Measurements from ENCODE around the gene RCSD1.

The RCSD1 gene

DNA sequence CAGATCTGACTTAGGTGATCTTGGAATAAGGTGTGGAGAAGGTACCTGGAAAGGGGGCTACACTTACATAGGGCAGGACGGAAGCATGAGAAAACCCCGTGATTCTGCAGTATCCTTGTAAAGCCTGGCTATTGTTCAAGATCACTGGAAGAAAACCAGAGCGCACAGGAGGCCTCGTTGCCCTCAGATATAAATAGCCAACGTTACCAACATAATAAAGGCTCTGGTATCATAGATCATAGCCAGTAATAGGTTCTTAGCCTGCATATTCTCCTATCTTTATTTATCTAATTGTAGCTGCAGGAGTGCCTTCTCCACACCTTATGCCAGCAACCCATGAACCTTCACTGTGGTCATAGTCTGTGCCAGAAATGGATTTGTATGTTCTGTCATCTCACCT, 55.8 kb downstream of the RCSD1 start:
- Histone ChIP-seq H3K4me1 (ENCODE audit: insufficient read depth, low read length) (peaks cover 5% of the 10 kb centered on the region; the same call in 1 of the 2 replicates), H3K9ac (ENCODE audit: low read depth, low read length) (no peak overlapping the region), H3K27me3 (ENCODE audit: insufficient read depth, low read length) (no peaks in the 10 kb centered on the region), H3K9me3 (ENCODE audit: insufficient read depth, low read depth, low read length) (no peaks in the 10 kb centered on the region), H3K4me3 (ENCODE audit: low read length) (no peak overlapping the region), H3K36me3 (ENCODE audit: insufficient read depth, low read depth, low read length) (no peaks in the 10 kb centered on the region), H3K27ac (ENCODE audit: low read length) (no peak overlapping the region)

DNA sequence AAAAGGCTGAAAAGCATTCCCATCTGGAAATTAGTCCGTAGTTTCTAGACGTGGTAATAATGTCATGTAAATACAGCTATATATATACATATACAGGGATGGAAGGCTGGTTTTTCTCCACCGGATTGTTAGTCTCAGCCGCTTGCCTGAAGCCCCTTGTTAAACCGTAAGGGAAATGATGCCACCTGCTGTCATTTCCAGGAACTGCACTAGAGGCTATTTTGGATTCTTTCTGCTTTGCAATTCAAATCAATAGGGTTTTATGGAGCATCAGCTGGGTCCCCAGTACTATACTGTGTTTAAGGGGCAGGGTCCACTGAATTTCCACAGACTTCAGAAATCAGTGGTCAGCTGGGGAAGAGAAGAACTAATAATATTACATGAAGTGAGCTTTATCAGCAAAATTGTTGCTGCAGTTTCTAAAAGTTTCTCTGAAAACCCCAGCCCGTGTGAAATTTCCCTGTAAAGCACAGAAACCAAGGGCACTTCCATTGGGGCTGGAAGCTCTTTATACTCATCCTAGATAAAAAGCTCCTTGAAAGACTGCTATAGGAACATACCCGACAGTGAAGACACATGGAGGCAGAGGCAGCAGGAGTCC, 58.0 kb downstream of the RCSD1 start:
- Histone ChIP-seq H3K36me3 (ENCODE audit: insufficient read depth, low read depth, low read length) (no peaks in the 10 kb centered on the region), H3K27me3 (ENCODE audit: insufficient read depth, low read length) (no peaks in the 10 kb centered on the region), H3K4me3 (ENCODE audit: low read length) (no peak overlapping the region), H3K9ac (ENCODE audit: low read depth, low read length) (no peak overlapping the region), H3K27ac (ENCODE audit: low read length) (no peak overlapping the region), H3K9me3 (ENCODE audit: insufficient read depth, low read depth, low read length) (no peaks in the 10 kb centered on the region), H3K4me1 (ENCODE audit: insufficient read depth, low read length) (peaks cover 5% of the 10 kb centered on the region; the same call in 1 of the 2 replicates)

DNA sequence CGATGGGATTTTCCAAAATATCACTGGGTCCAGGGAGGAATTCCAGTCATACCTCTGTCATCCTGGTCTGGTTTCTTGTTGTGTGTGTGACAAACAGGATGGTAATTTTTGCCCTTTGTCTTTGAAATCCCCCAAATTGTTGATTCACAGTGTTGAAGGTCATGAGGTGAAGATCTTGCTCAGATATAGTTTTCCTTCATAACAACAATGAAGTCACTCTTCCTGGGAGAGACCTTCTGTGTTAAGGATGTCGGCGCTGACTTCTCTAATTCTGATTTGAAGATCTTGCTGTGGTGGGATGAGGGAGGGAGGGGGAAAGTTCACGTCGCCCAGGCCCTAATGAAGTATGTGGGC, 59.5 kb downstream of the RCSD1 start:
- Histone ChIP-seq H3K27me3 (ENCODE audit: insufficient read depth, low read length) (no peaks in the 10 kb centered on the region), H3K4me1 (ENCODE audit: insufficient read depth, low read length) (no peaks in the 10 kb centered on the region), H3K4me3 (ENCODE audit: low read length) (no peak overlapping the region), H3K27ac (ENCODE audit: low read length) (no peak overlapping the region), H3K9me3 (ENCODE audit: insufficient read depth, low read depth, low read length) (no peaks in the 10 kb centered on the region), H3K36me3 (ENCODE audit: insufficient read depth, low read depth, low read length) (no peaks in the 10 kb centered on the region), H3K9ac (ENCODE audit: low read depth, low read length) (no peak overlapping the region)

DNA sequence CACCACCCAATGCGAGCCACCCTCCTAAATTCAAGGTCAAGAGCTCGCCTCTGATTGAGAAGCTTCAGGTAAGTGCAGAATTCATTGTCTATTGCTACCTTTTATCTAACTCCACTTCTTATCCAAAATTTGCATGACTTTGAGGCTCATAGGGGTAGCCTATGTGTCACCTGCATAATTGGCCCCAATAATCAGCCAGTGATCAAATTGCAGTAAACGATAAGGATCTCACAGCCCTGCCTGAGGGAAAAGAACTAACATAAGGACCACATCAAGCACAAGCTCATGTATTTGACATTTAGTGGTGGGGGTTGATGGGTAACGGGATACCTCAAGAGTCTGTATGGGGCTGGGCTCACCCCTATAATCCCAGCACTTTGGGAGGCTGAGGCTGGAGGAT, 60.0 kb downstream of the RCSD1 start:
- no peaks in the 10 kb centered on the region for H3K27me3 ChIP-seq (ENCODE audit: insufficient read depth, low read length)
- H3K27ac ChIP-seq (ENCODE audit: low read length) = no peak overlapping the region
- no peak overlapping the region for H3K9ac ChIP-seq (ENCODE audit: low read depth, low read length)
- H3K4me1 ChIP-seq (ENCODE audit: insufficient read depth, low read length) = no peaks in the 10 kb centered on the region
- no peaks in the 10 kb centered on the region for H3K9me3 ChIP-seq (ENCODE audit: insufficient read depth, low read depth, low read length)
- H3K36me3 ChIP-seq (ENCODE audit: insufficient read depth, low read depth, low read length) = no peaks in the 10 kb centered on the region
- no peak overlapping the region for H3K4me3 ChIP-seq (ENCODE audit: low read length)

- Histone ChIP-seq H3K4me3 (ENCODE audit: low read length) (no peak overlapping the region), H3K36me3 (ENCODE audit: insufficient read depth, low read depth, low read length) (no peaks in the 10 kb centered on the region), H3K27me3 (ENCODE audit: insufficient read depth, low read length) (no peaks in the 10 kb centered on the region), H3K4me1 (ENCODE audit: insufficient read depth, low read length) (peaks cover 4% of the 10 kb centered on the region; the same call in 1 of the 2 replicates), H3K27ac (ENCODE audit: low read length) (no peak overlapping the region), H3K9ac (ENCODE audit: low read depth, low read length) (no peak overlapping the region), H3K9me3 (ENCODE audit: insufficient read depth, low read depth, low read length) (no peaks in the 10 kb centered on the region)
These were observed 63.5 kb downstream of the RCSD1 start for GRCh38 chr1:167693425-167694045.

- no peak overlapping the region for H3K9ac ChIP-seq (ENCODE audit: low read depth, low read length)
- no peak overlapping the region for H3K27ac ChIP-seq (ENCODE audit: low read length)
- H3K9me3 ChIP-seq (ENCODE audit: insufficient read depth, low read depth, low read length) = no peaks in the 10 kb centered on the region
- peaks cover 4% of the 10 kb centered on the region; the same call in 1 of the 2 replicates for H3K4me1 ChIP-seq (ENCODE audit: insufficient read depth, low read length)
- H3K27me3 ChIP-seq (ENCODE audit: insufficient read depth, low read length) = no peaks in the 10 kb centered on the region
- H3K36me3 ChIP-seq (ENCODE audit: insufficient read depth, low read depth, low read length) = no peaks in the 10 kb centered on the region
- H3K4me3 ChIP-seq (ENCODE audit: low read length) = no peak overlapping the region
These were observed 64.7 kb downstream of the RCSD1 start for GRCh38 chr1:167694691-167695090.

DNA sequence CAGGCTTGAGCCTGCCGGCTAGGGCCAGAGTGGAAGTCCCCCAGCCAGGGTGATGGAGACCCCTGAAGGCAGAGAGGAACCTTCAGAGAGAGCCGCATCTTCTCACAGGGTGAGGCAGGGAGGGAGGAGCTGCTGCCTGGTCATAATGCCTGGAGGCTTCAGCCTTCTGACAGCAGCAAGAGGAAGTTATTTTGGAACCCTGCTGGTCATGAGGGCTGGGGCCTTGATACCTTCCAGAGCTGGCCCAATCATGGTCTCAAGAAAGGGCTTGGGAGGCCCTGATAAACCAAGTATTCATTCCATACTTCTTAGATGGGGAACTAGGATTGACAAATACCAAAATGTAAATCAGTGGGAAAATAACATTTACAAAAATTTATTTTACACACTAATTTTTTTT, 65.1 kb downstream of the RCSD1 start:
- Histone ChIP-seq H3K4me3 (ENCODE audit: low read length) (no peak overlapping the region), H3K36me3 (ENCODE audit: insufficient read depth, low read depth, low read length) (no peaks in the 10 kb centered on the region), H3K9me3 (ENCODE audit: insufficient read depth, low read depth, low read length) (no peaks in the 10 kb centered on the region), H3K9ac (ENCODE audit: low read depth, low read length) (no peak overlapping the region), H3K27ac (ENCODE audit: low read length) (no peak overlapping the region), H3K27me3 (ENCODE audit: insufficient read depth, low read length) (no peaks in the 10 kb centered on the region), H3K4me1 (ENCODE audit: insufficient read depth, low read length) (peaks cover 4% of the 10 kb centered on the region; the same call in 1 of the 2 replicates)

- no peaks in the 10 kb centered on the region for H3K27me3 ChIP-seq (ENCODE audit: insufficient read depth, low read length)
- H3K9me3 ChIP-seq (ENCODE audit: insufficient read depth, low read depth, low read length) = no peaks in the 10 kb centered on the region
- no peak overlapping the region for H3K27ac ChIP-seq (ENCODE audit: low read length)
- H3K4me1 ChIP-seq (ENCODE audit: insufficient read depth, low read length) = peaks cover 4% of the 10 kb centered on the region; the same call in 1 of the 2 replicates
- H3K36me3 ChIP-seq (ENCODE audit: insufficient read depth, low read depth, low read length) = no peaks in the 10 kb centered on the region
- H3K4me3 ChIP-seq (ENCODE audit: low read length) = no peak overlapping the region
- no peak overlapping the region for H3K9ac ChIP-seq (ENCODE audit: low read depth, low read length)
These were observed 65.9 kb downstream of the RCSD1 start for GRCh38 chr1:167695756-167696561.

GRCh38 chr1:167697667-167698141, 67.7 kb downstream of the RCSD1 start:
- Histone ChIP-seq H3K36me3 (ENCODE audit: insufficient read depth, low read depth, low read length) (no peaks in the 10 kb centered on the region), H3K9ac (ENCODE audit: low read depth, low read length) (no peak overlapping the region), H3K4me1 (ENCODE audit: insufficient read depth, low read length) (peaks cover 4% of the 10 kb centered on the region; the same call in 1 of the 2 replicates), H3K4me3 (ENCODE audit: low read length) (no peak overlapping the region), H3K9me3 (ENCODE audit: insufficient read depth, low read depth, low read length) (no peaks in the 10 kb centered on the region), H3K27ac (ENCODE audit: low read length) (no peak overlapping the region), H3K27me3 (ENCODE audit: insufficient read depth, low read length) (no peaks in the 10 kb centered on the region)

GRCh38 chr1:167698313-167698712, 68.3 kb downstream of the RCSD1 start:
- Histone ChIP-seq H3K9me3 (ENCODE audit: insufficient read depth, low read depth, low read length) (no peaks in the 10 kb centered on the region), H3K4me3 (ENCODE audit: low read length) (no peak overlapping the region), H3K4me1 (ENCODE audit: insufficient read depth, low read length) (peaks cover 4% of the 10 kb centered on the region; the same call in 1 of the 2 replicates), H3K27me3 (ENCODE audit: insufficient read depth, low read length) (no peaks in the 10 kb centered on the region), H3K9ac (ENCODE audit: low read depth, low read length) (no peak overlapping the region), H3K27ac (ENCODE audit: low read length) (no peak overlapping the region), H3K36me3 (ENCODE audit: insufficient read depth, low read depth, low read length) (no peaks in the 10 kb centered on the region)

- Histone ChIP-seq H3K4me1 (ENCODE audit: insufficient read depth, low read length) (peaks cover 23% of the 10 kb centered on the region), H3K27ac (ENCODE audit: low read length) (no peak overlapping the region), H3K9ac (ENCODE audit: low read depth, low read length) (no peak overlapping the region), H3K4me3 (ENCODE audit: low read length) (no peak overlapping the region), H3K27me3 (ENCODE audit: insufficient read depth, low read length) (no peaks in the 10 kb centered on the region), H3K36me3 (ENCODE audit: insufficient read depth, low read depth, low read length) (no peaks in the 10 kb centered on the region), H3K9me3 (ENCODE audit: insufficient read depth, low read depth, low read length) (no peaks in the 10 kb centered on the region)
These were observed 71.5 kb downstream of the RCSD1 start for GRCh38 chr1:167701510-167701909.

GRCh38 chr1:167703557-167703956, 73.5 kb downstream of the RCSD1 start:
- H3K27me3 ChIP-seq (ENCODE audit: insufficient read depth, low read length) = no peaks in the 10 kb centered on the region
- no peaks in the 10 kb centered on the region for H3K36me3 ChIP-seq (ENCODE audit: insufficient read depth, low read depth, low read length)
- peaks cover 26% of the 10 kb centered on the region for H3K4me1 ChIP-seq (ENCODE audit: insufficient read depth, low read length)
- no peak overlapping the region for H3K27ac ChIP-seq (ENCODE audit: low read length)
- no peak overlapping the region for H3K4me3 ChIP-seq (ENCODE audit: low read length)
- no peak overlapping the region for H3K9ac ChIP-seq (ENCODE audit: low read depth, low read length)
- H3K9me3 ChIP-seq (ENCODE audit: insufficient read depth, low read depth, low read length) = no peaks in the 10 kb centered on the region

Data from iPS-20b (cell line).